ENCODE measurements around the gene C14orf132. TPM values are rescaled to one million over a fixed set of nuclear protein-coding genes. Genes with fewer than 3 reads are reported as not detected.

Gene C14orf132
- total RNA-seq, 4 donors from 2014 or later: 3.0 to 13.5 (median 3.9) TPM

GRCh38 chr14:96112032-96112431, 72.9 kb downstream of the C14orf132 start:
- Histone ChIP-seq H3K4me3 (no peak overlapping the region), H3K36me3 (no peaks in the 10 kb centered on the region), H3K27ac (no peak overlapping the region), H3K9me3 (peaks cover 0 to 5% (median 0%) of the 10 kb centered on the region in 3 donors), H3K27me3 (peaks cover 0 to 7% (median 0%) of the 10 kb centered on the region in 4 donors), H3K4me1 (peaks cover 0 to 7% (median 4%) of the 10 kb centered on the region in 3 donors)
- TF ChIP-seq CTCF (IDR thresholded peaks at IDR 0.05) (no peak), POLR2A (IDR thresholded peaks at IDR 0.05) (no peak)
- 41 to 60% methylated on average over 3 of the region's 3 CpGs for WGBS, 2 donors
- no peak for DNase-seq
- intact Hi-C loops (cut with DNase I): no loop called here

- Histone ChIP-seq H3K4me1 (peaks cover 0 to 14% (median 9%) of the 10 kb centered on the region in 3 donors), H3K9me3 (peaks cover 0 to 5% (median 0%) of the 10 kb centered on the region in 3 donors), H3K27ac (no peak overlapping the region), H3K27me3 (no peaks in the 10 kb centered on the region), H3K36me3 (no peaks in the 10 kb centered on the region), H3K4me3 (no peak overlapping the region)
- DNase-seq: no peak
- intact Hi-C loops (cut with DNase I): no loop called here
- TF ChIP-seq POLR2A (IDR thresholded peaks at IDR 0.05): no peak
- no peak for TF ChIP-seq CTCF (IDR thresholded peaks at IDR 0.05)
Observed at GRCh38 chr14:96114002-96114401, 74.8 kb downstream of the C14orf132 start.

GRCh38 chr14:96117101-96117897, 78.1 kb downstream of the C14orf132 start:
- intact Hi-C loops (cut with DNase I): no loop called here
- DNase-seq: no peak
- Histone ChIP-seq H3K27me3 (no peaks in the 10 kb centered on the region), H3K9me3 (peaks cover 0 to 5% (median 0%) of the 10 kb centered on the region in 3 donors), H3K4me1 (peaks cover 0 to 21% (median 9%) of the 10 kb centered on the region in 3 donors), H3K4me3 (no peak overlapping the region), H3K27ac (no peak overlapping the region), H3K36me3 (no peaks in the 10 kb centered on the region)
- WGBS, 2 donors: 53 to 57% methylated on average over 6 to 7 of the region's 7 CpGs
- TF ChIP-seq CTCF (IDR thresholded peaks at IDR 0.05) (no peak), POLR2A (IDR thresholded peaks at IDR 0.05) (no peak)

- Histone ChIP-seq H3K36me3 (no peaks in the 10 kb centered on the region), H3K27ac (no peak overlapping the region), H3K27me3 (no peaks in the 10 kb centered on the region), H3K4me1 (peaks cover 0 to 21% (median 9%) of the 10 kb centered on the region in 3 donors), H3K9me3 (peaks cover 0 to 5% (median 0%) of the 10 kb centered on the region in 3 donors), H3K4me3 (no peak overlapping the region)
- 57 to 74% methylated on average over 5 to 6 of the region's 6 CpGs for WGBS, 2 donors
- no peak for DNase-seq
- intact Hi-C loops (cut with DNase I): no loop called here
- TF ChIP-seq CTCF (IDR thresholded peaks at IDR 0.05) (no peak), POLR2A (IDR thresholded peaks at IDR 0.05) (no peak)
Observed at GRCh38 chr14:96117960-96118359, 78.8 kb downstream of the C14orf132 start.

- intact Hi-C loops (cut with DNase I): no loop called here
- WGBS, 2 donors: 81 to 96% methylated on average over 3 of the region's 3 CpGs
- DNase-seq: no peak
Observed at GRCh38 chr14:96118391-96118790, 79.2 kb downstream of the C14orf132 start.

More at GRCh38 chr14:96118391-96118790, 79.2 kb downstream of the C14orf132 start:
- H3K9me3 ChIP-seq: peaks cover 0 to 5% (median 0%) of the 10 kb centered on the region in 3 donors
- no peaks in the 10 kb centered on the region for H3K27me3 ChIP-seq
- H3K36me3 ChIP-seq: no peaks in the 10 kb centered on the region
- no peak overlapping the region for H3K27ac ChIP-seq
- peaks cover 0 to 21% (median 9%) of the 10 kb centered on the region in 3 donors for H3K4me1 ChIP-seq
- no peak overlapping the region for H3K4me3 ChIP-seq
- TF ChIP-seq CTCF (IDR thresholded peaks at IDR 0.05) (no peak), POLR2A (IDR thresholded peaks at IDR 0.05) (no peak)

Data from esophagus squamous epithelium (tissue), 5 donors.